ENCODE results near the gene RFX4. TPM values are rescaled to one million over a fixed set of nuclear protein-coding genes. Genes with fewer than 3 reads are reported as not detected.

Gene RFX4
- total and polyA plus RNA-seq, 9 of the 15 experiments (the other 6 are each of a cell fraction or from before 2014, with no cell fraction given): not detected

- TF ChIP-seq SLC30A9 (CRISPR knock-in tag; IDR thresholded peaks at IDR 0.05): no peak
- no peak for TF ChIP-seq KAT7 (CRISPR knock-in tag; IDR thresholded peaks at IDR 0.05; ENCODE audit: borderline replicate concordance)
- no peak for TF ChIP-seq ZNF134 (CRISPR knock-in tag; conservative IDR thresholded peaks at IDR 0.05)
- TF ChIP-seq TRIM24 (IDR thresholded peaks at IDR 0.05): no peak
- no peak for TF ChIP-seq ELK1 (CRISPR knock-in tag; IDR thresholded peaks at IDR 0.05)
These were observed 98.4 kb downstream of the RFX4 start (continued) for GRCh38 chr12:106681210-106681609.

GRCh38 chr12:106682594-106683234 is 99.9 kb downstream of the RFX4 start:
- no peaks in the 10 kb centered on the region for H4K20me1 ChIP-seq (replicated peaks; ENCODE audit: control insufficient read depth, insufficient read depth, low read length)
- no peak overlapping the region for H3K4me2 ChIP-seq (ENCODE audit: insufficient read depth, low read length)
- BruUV-seq (replicated peaks): no TSS peak
- H3K27ac ChIP-seq (ENCODE audit: extremely low read depth, low read depth, low read length): no peak overlapping the region
- FAIRE-seq (peak; percentile 42), DNase-seq (ENCODE audit: extremely low read depth in 1 of 4, low spot score in 3 of 4) (peak in 2 of 4 experiments; percentile 20 to 40), ATAC-seq (peak; percentile 82)
- no peaks in the 10 kb centered on the region for H3K9me1 ChIP-seq (ENCODE audit: control insufficient read depth, insufficient read depth, low read length)
- ChIA-PET POLR2A (no interaction called here), CTCF (ENCODE audit: low intra/inter-chr PET ratio) (interaction anchor here (0.7 to 1.6 kb wide), 2 partner anchors 157 to 160 kb away, joined by 4 read pairs; no protein-coding TSS in a partner anchor)
- H3K9ac ChIP-seq (ENCODE audit: insufficient read depth in 1 of 2, low read depth in 2 of 2, low read length in 2 of 2): no peak overlapping the region
- no peaks in the 10 kb centered on the region for H3K79me2 ChIP-seq (ENCODE audit: control insufficient read depth, insufficient read depth, low read length)
- H3K4me1 ChIP-seq (replicated peaks in 1 of 2; ENCODE audit: control insufficient read depth in 2 of 2, insufficient read depth in 2 of 2, low read length in 2 of 2): no peaks in the 10 kb centered on the region
- WGBS (ENCODE audit: insufficient coverage, low coverage, missing lambda C conversion rate): 2% methylated on average over 4 of the region's 4 CpGs
- H2AFZ ChIP-seq (ENCODE audit: low read depth, low read length): no peak overlapping the region
- H3K9me3 ChIP-seq (replicated peaks; ENCODE audit: control insufficient read depth, insufficient read depth, low read depth, low read length): no peaks in the 10 kb centered on the region
- peaks cover 4 to 20% of the 10 kb centered on the region in 2 experiments; a peak in 2 of 5 replicates for H3K27me3 ChIP-seq (ENCODE audit: control insufficient read depth in 2 of 2, insufficient read depth in 2 of 2, low read length in 2 of 2)
- in situ Hi-C loops (cut with MboI): no loop called here
- H3K4me3 ChIP-seq: no peak overlapping the region
- H3K36me3 ChIP-seq (ENCODE audit: control insufficient read depth, insufficient read depth, low read length): no peaks in the 10 kb centered on the region
- intact Hi-C loops (cut with micrococcal nuclease): loop anchor here (2.0 to 10.0 kb wide), 3 partner anchors 158 to 298 kb away; no protein-coding TSS in a partner anchor
- TF ChIP-seq CTCFL (IDR thresholded peaks at IDR 0.05; ENCODE audit: borderline replicate concordance, insufficient read depth, low read depth, low read length, poor library complexity, severe bottlenecking) (peak; percentile 25), UBTF (IDR thresholded peaks at IDR 0.05; ENCODE audit: borderline replicate concordance in 1 of 2, low read depth in 2 of 2, low read length in 2 of 2) (no peak), PCBP1 (IDR thresholded peaks at IDR 0.05; ENCODE audit: low read depth, low read length, poor library complexity, severe bottlenecking) (no peak)
